GM23338 (cell line): ENCODE results near the gene SORCS2. TPM values are rescaled to one million over a fixed set of nuclear protein-coding genes. Genes with fewer than 3 reads are reported as not detected.

Source experiments
- ATAC-seq: fragments of 200-7000 bp; cut with Tn5 transposase; 3 replicates; pipeline ENCODE4 v1.9.1; 2020
- DNase-seq: peaks from one replicate; pipeline ENCODE4 v3.0.0-alpha.2; 2015; ENCODE audit warnings: low spot score
- H2AFZ ChIP-seq: fragments of 200-600 bp; sonication (generic); 2 replicates; pipeline ENCODE4 v1.8.0; 2016; ENCODE audit warnings: antibody characterized with exemption, mild to moderate bottlenecking, moderate library complexity
- H3F3A ChIP-seq: fragments of 200-600 bp; sonication (generic); replicated peaks from 2 replicates; pipeline ENCODE4 v1.8.0; 2017; ENCODE audit warnings: antibody characterized with exemption, mixed run types, low read depth
- H3K27ac ChIP-seq: fragments of 200-600 bp; sonication (generic); 2 replicates; pipeline ENCODE4 v1.6.1; 2016; ENCODE audit warnings: low read depth
- H3K27me3 ChIP-seq: fragments of 200-600 bp; sonication (generic); 2 replicates; pipeline ENCODE4 v1.8.0; 2016; ENCODE audit warnings: mild to moderate bottlenecking, mixed run types, moderate library complexity; ENCODE audit not compliant: insufficient read depth
- H3K36me3 ChIP-seq: fragments of 200-600 bp; sonication (generic); 2 replicates; pipeline ENCODE4 v1.8.0; 2016; ENCODE audit warnings: mild to moderate bottlenecking; ENCODE audit not compliant: insufficient read depth
- H3K4me1 ChIP-seq: fragments of 200-600 bp; sonication (generic); 2 replicates; pipeline ENCODE4 v1.8.0; 2016; ENCODE audit warnings: mild to moderate bottlenecking, moderate library complexity; ENCODE audit not compliant: insufficient read depth
- H3K4me2 ChIP-seq: fragments of 200-600 bp; sonication (generic); 2 replicates; pipeline ENCODE4 v1.7.1; 2017; ENCODE audit warnings: mixed run types
- H3K4me3 ChIP-seq: fragments of 200-600 bp; sonication (generic); 2 replicates; pipeline ENCODE4 v1.6.1; 2016; ENCODE audit warnings: mixed run types
- H3K79me2 ChIP-seq: fragments of 200-600 bp; sonication (generic); replicated peaks from 2 replicates; pipeline ENCODE4 v1.8.0; 2017; ENCODE audit warnings: mild to moderate bottlenecking; ENCODE audit not compliant: insufficient read depth
- H3K9me2 ChIP-seq: fragments of 200-600 bp; sonication (generic); 2 replicates; pipeline ENCODE4 v1.8.0; 2017; ENCODE audit not compliant: insufficient read depth
- H4K20me1 ChIP-seq: fragments of 200-600 bp; sonication (generic); replicated peaks from 2 replicates; pipeline ENCODE4 v1.8.0; 2017; ENCODE audit warnings: mild to moderate bottlenecking; ENCODE audit not compliant: insufficient read depth
- H3K27ac Mint-ChIP-seq: 2 replicates; pipeline ENCODE4 v1.8.0; 2020; ENCODE audit warnings: inconsistent platforms, mild to moderate bottlenecking, moderate library complexity, mixed read lengths
- H3K27me3 Mint-ChIP-seq: 3 replicates; pipeline ENCODE4 v1.8.0; 2022; ENCODE audit warnings: low read depth, mild to moderate bottlenecking, moderate library complexity, mixed read lengths, inconsistent platforms; ENCODE audit not compliant: insufficient read depth, poor library complexity
- H3K36me3 Mint-ChIP-seq: 3 replicates; pipeline ENCODE4 v1.8.0; 2021; ENCODE audit warnings: low read depth, mild to moderate bottlenecking, inconsistent platforms, moderate library complexity, mixed read lengths
- H3K4me1 Mint-ChIP-seq: 3 replicates; pipeline ENCODE4 v1.8.0; 2020; ENCODE audit warnings: mild to moderate bottlenecking, inconsistent platforms, mixed read lengths
- H3K4me3 Mint-ChIP-seq: 3 replicates; pipeline ENCODE4 v1.8.0; 2021; ENCODE audit warnings: moderate library complexity, mild to moderate bottlenecking, inconsistent platforms, mixed read lengths
- H3K9me3 Mint-ChIP-seq: 3 replicates; pipeline ENCODE4 v1.8.0; 2020; ENCODE audit warnings: moderate library complexity, mild to moderate bottlenecking, inconsistent platforms, mixed read lengths
- CTCF ChIP-seq, 2 experiments: fragments of 200-600 bp in 1 of 2; sonication (generic) in 1 of 2; conservative IDR thresholded peaks; 2 replicates each; pipeline versions ENCODE4 v1.5.1 to v1.6.1; 2016 to 2017; ENCODE audit warnings: antibody characterized with exemption in 2 of 2, low read depth in 2 of 2, mild to moderate bottlenecking in 2 of 2, moderate library complexity in 1 of 2
- ETS1 ChIP-seq: IDR thresholded peaks from 2 replicates; pipeline ENCODE4 v1.6.1; 2016; ENCODE audit warnings: antibody characterized with exemption
- EZH2 ChIP-seq: fragments of 200-600 bp; sonication (generic); IDR thresholded peaks from one replicate; pipeline ENCODE4 v1.8.0; 2017; ENCODE audit warnings: antibody characterized with exemption, mild to moderate bottlenecking, low read depth; ENCODE audit not compliant: unreplicated experiment
- JUNB ChIP-seq: IDR thresholded peaks from one replicate; pipeline ENCODE4 v1.6.1; 2016; ENCODE audit warnings: antibody characterized with exemption; ENCODE audit not compliant: unreplicated experiment
- STAT1 ChIP-seq: IDR thresholded peaks from one replicate; pipeline ENCODE4 v1.6.1; 2016; ENCODE audit warnings: antibody characterized with exemption; ENCODE audit not compliant: unreplicated experiment
- ZNF331 ChIP-seq: fragments of 250-450 bp; sonication (Bioruptor Pico); IDR thresholded peaks from 2 replicates; pipeline ENCODE4 v1.5.0; 2020; ENCODE audit warnings: low read depth, mild to moderate bottlenecking, moderate library complexity
- ZNF462 ChIP-seq: fragments of 250-450 bp; sonication (Bioruptor Pico); IDR thresholded peaks from 2 replicates; pipeline ENCODE4 v1.5.0; 2020; ENCODE audit warnings: mild to moderate bottlenecking, moderate library complexity
- polyA plus RNA-seq: library from polyadenylated mRNA; unstranded; fragments of >200 nt; fragmentation: Nextera tagmentation; extraction: Ambion mirVana; gene quantifications from 2 replicates; pipeline ENCODE4 v1.2.1, GENCODE V29; 2016
- total RNA-seq: library from RNA; depleted of rRNA; stranded (reverse); fragments of >200 nt; shearing (Covaris generic); gene quantifications from 2 replicates; pipeline ENCODE4 v1.2.3, GENCODE V29; 2014

The SORCS2 gene
- total and polyA plus RNA-seq, 2 experiments from 2014 or later: 0.47 to 2.4 TPM

- no peak overlapping the region for H3K4me2 ChIP-seq
- no peaks in the 10 kb centered on the region for H3K79me2 ChIP-seq
- TF ChIP-seq CTCF (conservative IDR thresholded peaks at IDR 0.05; ENCODE audit: low read depth in 2 of 2): no peak
- TF ChIP-seq ZNF331 (CRISPR knock-in tag): no peak
- no peak for TF ChIP-seq ZNF462 (CRISPR knock-in tag)
- no peak for TF ChIP-seq ETS1
- no peak for TF ChIP-seq STAT1
- no peak for TF ChIP-seq JUNB
- TF ChIP-seq EZH2: no peak
- H3K36me3 ChIP-seq: no peaks in the 10 kb centered on the region
- H3K27ac Mint-ChIP-seq: no peak overlapping the region
- H2AFZ ChIP-seq: no peak overlapping the region
- H3F3A ChIP-seq: no peaks in the 10 kb centered on the region
- H3K4me1 Mint-ChIP-seq: peaks cover 12% of the 10 kb centered on the region
- no peaks in the 10 kb centered on the region for H3K36me3 Mint-ChIP-seq
- DNase-seq (no peak), ATAC-seq (no peak)
- H3K27me3 Mint-ChIP-seq: peaks cover 6% of the 10 kb centered on the region
- no peak overlapping the region for H3K4me3 Mint-ChIP-seq
- H3K27ac ChIP-seq: no peak overlapping the region
- no peaks in the 10 kb centered on the region for H3K9me3 Mint-ChIP-seq
- no peaks in the 10 kb centered on the region for H3K9me2 ChIP-seq
- H3K27me3 ChIP-seq: no peaks in the 10 kb centered on the region
- no peaks in the 10 kb centered on the region for H3K4me1 ChIP-seq
- no peak overlapping the region for H3K4me3 ChIP-seq
- no peaks in the 10 kb centered on the region for H4K20me1 ChIP-seq
Measured at GRCh38 chr4:7364979-7365378, 172.6 kb downstream of the SORCS2 start.
